K562 (cell line): ENCODE data around the gene HPN. TPM values are rescaled to one million over a fixed set of nuclear protein-coding genes. Genes with fewer than 3 reads are reported as not detected.

Experiments
- BCOR ChIP-seq: fragments of 450-650 bp; IDR thresholded peaks from 2 replicates; pipeline ENCODE4 v1.6.1; 2016
- polyA plus RNA-seq, 8 experiments: library from polyadenylated mRNA; depleted of rRNA in 4 of 8; stranded (reverse) in 5 of 8; unstranded in 3 of 8; fragments of >200 nt; fragmentation: Nextera tagmentation in 2 of 8; fragmentation: Illumina TruSeq in 1 of 8; extraction: Ambion mirVana in 2 of 8; extraction: Trizol in 1 of 8; gene quantifications; 2 replicates each; pipeline versions ENCODE4 v1.2.1 to v1.2.3, GENCODE V29; 2011 to 2014; ENCODE audit warnings: inconsistent platforms in 1 of 8, missing spikeins in 1 of 8
- total RNA-seq, 7 experiments: library from RNA; depleted of rRNA in 6 of 7; stranded (reverse); fragments of >200 nt in 6 of 7; fragmentation: Illumina TruSeq in 2 of 7; extraction: Trizol in 2 of 7; gene quantifications; 2 replicates each; pipeline versions ENCODE4 v1.2.1 to v1.2.3, GENCODE V29; 2011 to 2021; ENCODE audit warnings: low replicate concordance in 1 of 7
- TF ChIP-seq, protein P1 (sequence below): fragments of 200-600 bp; sonication (generic); IDR thresholded peaks from one replicate; pipeline ENCODE4 v1.6.1; 2012; ENCODE audit warnings: mild to moderate bottlenecking, low read depth, low read length, inconsistent platforms

Gene HPN
- total and polyA plus RNA-seq, 9 of the 15 experiments (the other 6 are each of a cell fraction or from before 2014, with no cell fraction given) = 0.10 to 0.20 TPM; not detected in 7

DNA sequence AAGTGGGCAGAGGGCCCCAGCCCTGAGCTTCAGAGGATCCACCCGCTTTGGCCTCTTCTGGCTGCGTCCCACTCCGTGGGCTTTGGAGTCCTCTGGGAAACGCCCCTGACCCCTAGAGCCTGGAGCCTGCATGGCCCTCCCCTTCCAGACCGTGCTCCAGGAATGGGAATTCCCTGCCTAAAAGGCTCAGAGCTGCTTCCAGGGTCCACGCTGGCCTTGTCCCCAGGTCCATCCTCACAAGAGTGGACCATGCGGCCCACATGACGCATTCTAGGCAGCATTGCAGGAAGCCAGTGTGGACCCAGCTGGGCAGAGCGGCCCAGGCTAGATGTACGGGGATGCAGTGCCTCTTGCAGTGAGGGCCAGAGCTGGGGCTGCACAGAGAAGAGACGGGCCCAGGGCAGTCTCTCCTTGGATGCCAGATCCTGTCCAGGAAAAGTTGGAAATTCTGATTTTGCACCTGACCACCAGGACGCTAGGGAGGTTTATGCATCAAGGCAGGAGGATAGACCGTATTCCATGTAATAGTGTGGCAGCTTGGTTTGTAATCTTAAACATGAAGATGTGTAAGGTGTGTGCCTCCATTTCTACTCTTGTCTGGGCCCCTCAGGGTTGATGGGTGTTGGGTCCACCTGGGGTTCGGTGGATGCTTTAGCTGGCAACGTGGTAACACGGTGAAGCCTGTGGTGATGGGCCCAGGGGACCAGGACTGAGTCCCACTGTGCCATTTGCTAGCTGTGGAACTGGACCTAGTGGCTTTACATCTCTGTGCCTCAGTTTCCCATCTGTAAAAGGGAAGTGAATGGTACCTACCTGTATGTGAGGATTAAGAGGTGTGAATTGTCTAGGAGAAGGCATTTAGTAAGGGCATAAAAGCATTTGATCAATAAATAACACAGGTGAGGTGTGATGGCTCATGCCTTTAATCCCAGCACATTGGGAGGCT, 59.3 kb downstream of the HPN start (continued):
- TF ChIP-seq, protein P1, sequence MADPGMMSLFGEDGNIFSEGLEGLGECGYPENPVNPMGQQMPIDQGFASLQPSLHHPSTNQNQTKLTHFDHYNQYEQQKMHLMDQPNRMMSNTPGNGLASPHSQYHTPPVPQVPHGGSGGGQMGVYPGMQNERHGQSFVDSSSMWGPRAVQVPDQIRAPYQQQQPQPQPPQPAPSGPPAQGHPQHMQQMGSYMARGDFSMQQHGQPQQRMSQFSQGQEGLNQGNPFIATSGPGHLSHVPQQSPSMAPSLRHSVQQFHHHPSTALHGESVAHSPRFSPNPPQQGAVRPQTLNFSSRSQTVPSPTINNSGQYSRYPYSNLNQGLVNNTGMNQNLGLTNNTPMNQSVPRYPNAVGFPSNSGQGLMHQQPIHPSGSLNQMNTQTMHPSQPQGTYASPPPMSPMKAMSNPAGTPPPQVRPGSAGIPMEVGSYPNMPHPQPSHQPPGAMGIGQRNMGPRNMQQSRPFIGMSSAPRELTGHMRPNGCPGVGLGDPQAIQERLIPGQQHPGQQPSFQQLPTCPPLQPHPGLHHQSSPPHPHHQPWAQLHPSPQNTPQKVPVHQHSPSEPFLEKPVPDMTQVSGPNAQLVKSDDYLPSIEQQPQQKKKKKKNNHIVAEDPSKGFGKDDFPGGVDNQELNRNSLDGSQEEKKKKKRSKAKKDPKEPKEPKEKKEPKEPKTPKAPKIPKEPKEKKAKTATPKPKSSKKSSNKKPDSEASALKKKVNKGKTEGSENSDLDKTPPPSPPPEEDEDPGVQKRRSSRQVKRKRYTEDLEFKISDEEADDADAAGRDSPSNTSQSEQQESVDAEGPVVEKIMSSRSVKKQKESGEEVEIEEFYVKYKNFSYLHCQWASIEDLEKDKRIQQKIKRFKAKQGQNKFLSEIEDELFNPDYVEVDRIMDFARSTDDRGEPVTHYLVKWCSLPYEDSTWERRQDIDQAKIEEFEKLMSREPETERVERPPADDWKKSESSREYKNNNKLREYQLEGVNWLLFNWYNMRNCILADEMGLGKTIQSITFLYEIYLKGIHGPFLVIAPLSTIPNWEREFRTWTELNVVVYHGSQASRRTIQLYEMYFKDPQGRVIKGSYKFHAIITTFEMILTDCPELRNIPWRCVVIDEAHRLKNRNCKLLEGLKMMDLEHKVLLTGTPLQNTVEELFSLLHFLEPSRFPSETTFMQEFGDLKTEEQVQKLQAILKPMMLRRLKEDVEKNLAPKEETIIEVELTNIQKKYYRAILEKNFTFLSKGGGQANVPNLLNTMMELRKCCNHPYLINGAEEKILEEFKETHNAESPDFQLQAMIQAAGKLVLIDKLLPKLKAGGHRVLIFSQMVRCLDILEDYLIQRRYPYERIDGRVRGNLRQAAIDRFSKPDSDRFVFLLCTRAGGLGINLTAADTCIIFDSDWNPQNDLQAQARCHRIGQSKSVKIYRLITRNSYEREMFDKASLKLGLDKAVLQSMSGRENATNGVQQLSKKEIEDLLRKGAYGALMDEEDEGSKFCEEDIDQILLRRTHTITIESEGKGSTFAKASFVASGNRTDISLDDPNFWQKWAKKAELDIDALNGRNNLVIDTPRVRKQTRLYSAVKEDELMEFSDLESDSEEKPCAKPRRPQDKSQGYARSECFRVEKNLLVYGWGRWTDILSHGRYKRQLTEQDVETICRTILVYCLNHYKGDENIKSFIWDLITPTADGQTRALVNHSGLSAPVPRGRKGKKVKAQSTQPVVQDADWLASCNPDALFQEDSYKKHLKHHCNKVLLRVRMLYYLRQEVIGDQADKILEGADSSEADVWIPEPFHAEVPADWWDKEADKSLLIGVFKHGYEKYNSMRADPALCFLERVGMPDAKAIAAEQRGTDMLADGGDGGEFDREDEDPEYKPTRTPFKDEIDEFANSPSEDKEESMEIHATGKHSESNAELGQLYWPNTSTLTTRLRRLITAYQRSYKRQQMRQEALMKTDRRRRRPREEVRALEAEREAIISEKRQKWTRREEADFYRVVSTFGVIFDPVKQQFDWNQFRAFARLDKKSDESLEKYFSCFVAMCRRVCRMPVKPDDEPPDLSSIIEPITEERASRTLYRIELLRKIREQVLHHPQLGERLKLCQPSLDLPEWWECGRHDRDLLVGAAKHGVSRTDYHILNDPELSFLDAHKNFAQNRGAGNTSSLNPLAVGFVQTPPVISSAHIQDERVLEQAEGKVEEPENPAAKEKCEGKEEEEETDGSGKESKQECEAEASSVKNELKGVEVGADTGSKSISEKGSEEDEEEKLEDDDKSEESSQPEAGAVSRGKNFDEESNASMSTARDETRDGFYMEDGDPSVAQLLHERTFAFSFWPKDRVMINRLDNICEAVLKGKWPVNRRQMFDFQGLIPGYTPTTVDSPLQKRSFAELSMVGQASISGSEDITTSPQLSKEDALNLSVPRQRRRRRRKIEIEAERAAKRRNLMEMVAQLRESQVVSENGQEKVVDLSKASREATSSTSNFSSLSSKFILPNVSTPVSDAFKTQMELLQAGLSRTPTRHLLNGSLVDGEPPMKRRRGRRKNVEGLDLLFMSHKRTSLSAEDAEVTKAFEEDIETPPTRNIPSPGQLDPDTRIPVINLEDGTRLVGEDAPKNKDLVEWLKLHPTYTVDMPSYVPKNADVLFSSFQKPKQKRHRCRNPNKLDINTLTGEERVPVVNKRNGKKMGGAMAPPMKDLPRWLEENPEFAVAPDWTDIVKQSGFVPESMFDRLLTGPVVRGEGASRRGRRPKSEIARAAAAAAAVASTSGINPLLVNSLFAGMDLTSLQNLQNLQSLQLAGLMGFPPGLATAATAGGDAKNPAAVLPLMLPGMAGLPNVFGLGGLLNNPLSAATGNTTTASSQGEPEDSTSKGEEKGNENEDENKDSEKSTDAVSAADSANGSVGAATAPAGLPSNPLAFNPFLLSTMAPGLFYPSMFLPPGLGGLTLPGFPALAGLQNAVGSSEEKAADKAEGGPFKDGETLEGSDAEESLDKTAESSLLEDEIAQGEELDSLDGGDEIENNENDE = peak; percentile 89
- TF ChIP-seq BCOR = peak; percentile 25; the same call in 1 of the 2 replicates
- TF ChIP-seq, all 486 proteins: peak for 2
